Measurements from ENCODE around the gene GXYLT1. TPM values are rescaled to one million over a fixed set of nuclear protein-coding genes. Genes with fewer than 3 reads are reported as not detected.

The GXYLT1 gene
- polyA plus RNA-seq, 1 donor from 2014 or later, result 3.2 TPM

GRCh38 chr12:42124764-42125387, 19.8 kb downstream of the GXYLT1 start:
- Histone ChIP-seq H3K27me3 (ENCODE audit: insufficient read depth, low read depth, low read length) (no peaks in the 10 kb centered on the region), H3F3A (ENCODE audit: insufficient read depth, low read length, poor library complexity, severe bottlenecking) (no peaks in the 10 kb centered on the region), H3K4me2 (ENCODE audit: low read length) (no peak overlapping the region), H3K9me3 (ENCODE audit: low read length) (no peaks in the 10 kb centered on the region), H3K4me3 (ENCODE audit: low read length) (no peak overlapping the region), H3K27ac (ENCODE audit: low read length) (no peak overlapping the region), H3K36me3 (ENCODE audit: insufficient read depth, low read length) (no peaks in the 10 kb centered on the region), H3K9ac (ENCODE audit: low read length) (no peak overlapping the region), H4K20me1 (ENCODE audit: insufficient read depth) (no peaks in the 10 kb centered on the region), H2AFZ (ENCODE audit: low read depth, low read length) (no peak overlapping the region), H3K79me2 (replicated peaks; ENCODE audit: insufficient read depth, low read length) (peaks cover 16% of the 10 kb centered on the region), H3K9me2 (ENCODE audit: insufficient read depth, low read length) (no peaks in the 10 kb centered on the region)
- TF ChIP-seq TAF1 (IDR thresholded peaks at IDR 0.05; ENCODE audit: low read depth), result no peak
- TF ChIP-seq RAD21 (conservative IDR thresholded peaks at IDR 0.05), result no peak
- TF ChIP-seq, protein P1, sequence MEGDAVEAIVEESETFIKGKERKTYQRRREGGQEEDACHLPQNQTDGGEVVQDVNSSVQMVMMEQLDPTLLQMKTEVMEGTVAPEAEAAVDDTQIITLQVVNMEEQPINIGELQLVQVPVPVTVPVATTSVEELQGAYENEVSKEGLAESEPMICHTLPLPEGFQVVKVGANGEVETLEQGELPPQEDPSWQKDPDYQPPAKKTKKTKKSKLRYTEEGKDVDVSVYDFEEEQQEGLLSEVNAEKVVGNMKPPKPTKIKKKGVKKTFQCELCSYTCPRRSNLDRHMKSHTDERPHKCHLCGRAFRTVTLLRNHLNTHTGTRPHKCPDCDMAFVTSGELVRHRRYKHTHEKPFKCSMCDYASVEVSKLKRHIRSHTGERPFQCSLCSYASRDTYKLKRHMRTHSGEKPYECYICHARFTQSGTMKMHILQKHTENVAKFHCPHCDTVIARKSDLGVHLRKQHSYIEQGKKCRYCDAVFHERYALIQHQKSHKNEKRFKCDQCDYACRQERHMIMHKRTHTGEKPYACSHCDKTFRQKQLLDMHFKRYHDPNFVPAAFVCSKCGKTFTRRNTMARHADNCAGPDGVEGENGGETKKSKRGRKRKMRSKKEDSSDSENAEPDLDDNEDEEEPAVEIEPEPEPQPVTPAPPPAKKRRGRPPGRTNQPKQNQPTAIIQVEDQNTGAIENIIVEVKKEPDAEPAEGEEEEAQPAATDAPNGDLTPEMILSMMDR (IDR thresholded peaks at IDR 0.05; ENCODE audit: poor library complexity, severe bottlenecking), result no peak
- no peak for TF ChIP-seq EP300 (conservative IDR thresholded peaks at IDR 0.05; ENCODE audit: poor library complexity, severe bottlenecking)
- TF ChIP-seq POLR2AphosphoS5 (IDR thresholded peaks at IDR 0.05), result no peak
- TF ChIP-seq MXI1 (conservative IDR thresholded peaks at IDR 0.05; ENCODE audit: poor library complexity, severe bottlenecking), result no peak
- TF ChIP-seq SMC3 (conservative IDR thresholded peaks at IDR 0.05; ENCODE audit: poor library complexity), result no peak
- TF ChIP-seq EZH2 (IDR thresholded peaks at IDR 0.05; ENCODE audit: borderline replicate concordance, insufficient read depth, low read length, poor library complexity, severe bottlenecking), result no peak
- TF ChIP-seq, protein P2, sequence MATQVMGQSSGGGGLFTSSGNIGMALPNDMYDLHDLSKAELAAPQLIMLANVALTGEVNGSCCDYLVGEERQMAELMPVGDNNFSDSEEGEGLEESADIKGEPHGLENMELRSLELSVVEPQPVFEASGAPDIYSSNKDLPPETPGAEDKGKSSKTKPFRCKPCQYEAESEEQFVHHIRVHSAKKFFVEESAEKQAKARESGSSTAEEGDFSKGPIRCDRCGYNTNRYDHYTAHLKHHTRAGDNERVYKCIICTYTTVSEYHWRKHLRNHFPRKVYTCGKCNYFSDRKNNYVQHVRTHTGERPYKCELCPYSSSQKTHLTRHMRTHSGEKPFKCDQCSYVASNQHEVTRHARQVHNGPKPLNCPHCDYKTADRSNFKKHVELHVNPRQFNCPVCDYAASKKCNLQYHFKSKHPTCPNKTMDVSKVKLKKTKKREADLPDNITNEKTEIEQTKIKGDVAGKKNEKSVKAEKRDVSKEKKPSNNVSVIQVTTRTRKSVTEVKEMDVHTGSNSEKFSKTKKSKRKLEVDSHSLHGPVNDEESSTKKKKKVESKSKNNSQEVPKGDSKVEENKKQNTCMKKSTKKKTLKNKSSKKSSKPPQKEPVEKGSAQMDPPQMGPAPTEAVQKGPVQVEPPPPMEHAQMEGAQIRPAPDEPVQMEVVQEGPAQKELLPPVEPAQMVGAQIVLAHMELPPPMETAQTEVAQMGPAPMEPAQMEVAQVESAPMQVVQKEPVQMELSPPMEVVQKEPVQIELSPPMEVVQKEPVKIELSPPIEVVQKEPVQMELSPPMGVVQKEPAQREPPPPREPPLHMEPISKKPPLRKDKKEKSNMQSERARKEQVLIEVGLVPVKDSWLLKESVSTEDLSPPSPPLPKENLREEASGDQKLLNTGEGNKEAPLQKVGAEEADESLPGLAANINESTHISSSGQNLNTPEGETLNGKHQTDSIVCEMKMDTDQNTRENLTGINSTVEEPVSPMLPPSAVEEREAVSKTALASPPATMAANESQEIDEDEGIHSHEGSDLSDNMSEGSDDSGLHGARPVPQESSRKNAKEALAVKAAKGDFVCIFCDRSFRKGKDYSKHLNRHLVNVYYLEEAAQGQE (IDR thresholded peaks at IDR 0.05; ENCODE audit: borderline replicate concordance), result no peak

- no peaks in the 10 kb centered on the region for H3K9me2 ChIP-seq (ENCODE audit: insufficient read depth, low read length)
- TF ChIP-seq MXI1 (conservative IDR thresholded peaks at IDR 0.05; ENCODE audit: poor library complexity, severe bottlenecking) (no peak), SMC3 (conservative IDR thresholded peaks at IDR 0.05; ENCODE audit: poor library complexity) (no peak), EZH2 (IDR thresholded peaks at IDR 0.05; ENCODE audit: borderline replicate concordance, insufficient read depth, low read length, poor library complexity, severe bottlenecking) (no peak)
- TF ChIP-seq, protein P1 (IDR thresholded peaks at IDR 0.05; ENCODE audit: poor library complexity, severe bottlenecking), result no peak
- TF ChIP-seq, protein P2 (IDR thresholded peaks at IDR 0.05; ENCODE audit: borderline replicate concordance), result no peak
- H3K79me2 ChIP-seq (replicated peaks; ENCODE audit: insufficient read depth, low read length), result no peaks in the 10 kb centered on the region
- no peaks in the 10 kb centered on the region for H3F3A ChIP-seq (ENCODE audit: insufficient read depth, low read length, poor library complexity, severe bottlenecking)
- H3K9ac ChIP-seq (ENCODE audit: low read length), result no peak overlapping the region
- no peak overlapping the region for H3K4me3 ChIP-seq (ENCODE audit: low read length)
- no peaks in the 10 kb centered on the region for H3K27me3 ChIP-seq (ENCODE audit: insufficient read depth, low read depth, low read length)
- H3K27ac ChIP-seq (ENCODE audit: low read length), result no peak overlapping the region
- H3K4me2 ChIP-seq (ENCODE audit: low read length), result no peak overlapping the region
- no peaks in the 10 kb centered on the region for H3K9me3 ChIP-seq (ENCODE audit: low read length)
- peaks cover 6% of the 10 kb centered on the region for H3K36me3 ChIP-seq (ENCODE audit: insufficient read depth, low read length)
- no peaks in the 10 kb centered on the region for H4K20me1 ChIP-seq (ENCODE audit: insufficient read depth)
- H2AFZ ChIP-seq (ENCODE audit: low read depth, low read length), result no peak overlapping the region
Observed at GRCh38 chr12:42119085-42119633, 25.5 kb downstream of the GXYLT1 start.
